Measurements from ENCODE around the gene LCP2. TPM values are rescaled to one million over a fixed set of nuclear protein-coding genes. Genes with fewer than 3 reads are reported as not detected.

LCP2 gene
- total and polyA plus RNA-seq, 2 of the 8 experiments (the other 6 are each of a cell fraction or from before 2014, with no cell fraction given): 0.26 to 0.33 TPM

DNA sequence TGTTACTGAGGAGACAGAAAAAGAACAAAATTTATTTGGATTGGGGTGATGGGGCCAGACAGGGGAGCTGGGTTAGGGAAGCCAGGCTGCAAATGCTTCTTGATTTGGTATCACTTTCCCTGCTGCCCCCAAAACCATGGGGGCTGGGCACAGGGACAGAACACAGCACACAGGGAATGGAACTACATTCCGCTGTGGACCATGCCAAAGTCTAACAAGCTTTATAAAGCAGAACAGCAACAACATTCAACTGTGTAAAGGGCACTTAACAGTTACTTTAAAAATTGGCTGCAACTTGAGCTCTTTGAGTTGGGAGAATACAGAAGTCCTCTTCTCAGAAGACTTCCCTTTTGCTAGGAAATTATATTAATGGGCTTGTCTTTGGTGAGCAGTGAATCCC lies 41.0 kb downstream of the LCP2 start (continued):
- TF ChIP-seq, protein P1, sequence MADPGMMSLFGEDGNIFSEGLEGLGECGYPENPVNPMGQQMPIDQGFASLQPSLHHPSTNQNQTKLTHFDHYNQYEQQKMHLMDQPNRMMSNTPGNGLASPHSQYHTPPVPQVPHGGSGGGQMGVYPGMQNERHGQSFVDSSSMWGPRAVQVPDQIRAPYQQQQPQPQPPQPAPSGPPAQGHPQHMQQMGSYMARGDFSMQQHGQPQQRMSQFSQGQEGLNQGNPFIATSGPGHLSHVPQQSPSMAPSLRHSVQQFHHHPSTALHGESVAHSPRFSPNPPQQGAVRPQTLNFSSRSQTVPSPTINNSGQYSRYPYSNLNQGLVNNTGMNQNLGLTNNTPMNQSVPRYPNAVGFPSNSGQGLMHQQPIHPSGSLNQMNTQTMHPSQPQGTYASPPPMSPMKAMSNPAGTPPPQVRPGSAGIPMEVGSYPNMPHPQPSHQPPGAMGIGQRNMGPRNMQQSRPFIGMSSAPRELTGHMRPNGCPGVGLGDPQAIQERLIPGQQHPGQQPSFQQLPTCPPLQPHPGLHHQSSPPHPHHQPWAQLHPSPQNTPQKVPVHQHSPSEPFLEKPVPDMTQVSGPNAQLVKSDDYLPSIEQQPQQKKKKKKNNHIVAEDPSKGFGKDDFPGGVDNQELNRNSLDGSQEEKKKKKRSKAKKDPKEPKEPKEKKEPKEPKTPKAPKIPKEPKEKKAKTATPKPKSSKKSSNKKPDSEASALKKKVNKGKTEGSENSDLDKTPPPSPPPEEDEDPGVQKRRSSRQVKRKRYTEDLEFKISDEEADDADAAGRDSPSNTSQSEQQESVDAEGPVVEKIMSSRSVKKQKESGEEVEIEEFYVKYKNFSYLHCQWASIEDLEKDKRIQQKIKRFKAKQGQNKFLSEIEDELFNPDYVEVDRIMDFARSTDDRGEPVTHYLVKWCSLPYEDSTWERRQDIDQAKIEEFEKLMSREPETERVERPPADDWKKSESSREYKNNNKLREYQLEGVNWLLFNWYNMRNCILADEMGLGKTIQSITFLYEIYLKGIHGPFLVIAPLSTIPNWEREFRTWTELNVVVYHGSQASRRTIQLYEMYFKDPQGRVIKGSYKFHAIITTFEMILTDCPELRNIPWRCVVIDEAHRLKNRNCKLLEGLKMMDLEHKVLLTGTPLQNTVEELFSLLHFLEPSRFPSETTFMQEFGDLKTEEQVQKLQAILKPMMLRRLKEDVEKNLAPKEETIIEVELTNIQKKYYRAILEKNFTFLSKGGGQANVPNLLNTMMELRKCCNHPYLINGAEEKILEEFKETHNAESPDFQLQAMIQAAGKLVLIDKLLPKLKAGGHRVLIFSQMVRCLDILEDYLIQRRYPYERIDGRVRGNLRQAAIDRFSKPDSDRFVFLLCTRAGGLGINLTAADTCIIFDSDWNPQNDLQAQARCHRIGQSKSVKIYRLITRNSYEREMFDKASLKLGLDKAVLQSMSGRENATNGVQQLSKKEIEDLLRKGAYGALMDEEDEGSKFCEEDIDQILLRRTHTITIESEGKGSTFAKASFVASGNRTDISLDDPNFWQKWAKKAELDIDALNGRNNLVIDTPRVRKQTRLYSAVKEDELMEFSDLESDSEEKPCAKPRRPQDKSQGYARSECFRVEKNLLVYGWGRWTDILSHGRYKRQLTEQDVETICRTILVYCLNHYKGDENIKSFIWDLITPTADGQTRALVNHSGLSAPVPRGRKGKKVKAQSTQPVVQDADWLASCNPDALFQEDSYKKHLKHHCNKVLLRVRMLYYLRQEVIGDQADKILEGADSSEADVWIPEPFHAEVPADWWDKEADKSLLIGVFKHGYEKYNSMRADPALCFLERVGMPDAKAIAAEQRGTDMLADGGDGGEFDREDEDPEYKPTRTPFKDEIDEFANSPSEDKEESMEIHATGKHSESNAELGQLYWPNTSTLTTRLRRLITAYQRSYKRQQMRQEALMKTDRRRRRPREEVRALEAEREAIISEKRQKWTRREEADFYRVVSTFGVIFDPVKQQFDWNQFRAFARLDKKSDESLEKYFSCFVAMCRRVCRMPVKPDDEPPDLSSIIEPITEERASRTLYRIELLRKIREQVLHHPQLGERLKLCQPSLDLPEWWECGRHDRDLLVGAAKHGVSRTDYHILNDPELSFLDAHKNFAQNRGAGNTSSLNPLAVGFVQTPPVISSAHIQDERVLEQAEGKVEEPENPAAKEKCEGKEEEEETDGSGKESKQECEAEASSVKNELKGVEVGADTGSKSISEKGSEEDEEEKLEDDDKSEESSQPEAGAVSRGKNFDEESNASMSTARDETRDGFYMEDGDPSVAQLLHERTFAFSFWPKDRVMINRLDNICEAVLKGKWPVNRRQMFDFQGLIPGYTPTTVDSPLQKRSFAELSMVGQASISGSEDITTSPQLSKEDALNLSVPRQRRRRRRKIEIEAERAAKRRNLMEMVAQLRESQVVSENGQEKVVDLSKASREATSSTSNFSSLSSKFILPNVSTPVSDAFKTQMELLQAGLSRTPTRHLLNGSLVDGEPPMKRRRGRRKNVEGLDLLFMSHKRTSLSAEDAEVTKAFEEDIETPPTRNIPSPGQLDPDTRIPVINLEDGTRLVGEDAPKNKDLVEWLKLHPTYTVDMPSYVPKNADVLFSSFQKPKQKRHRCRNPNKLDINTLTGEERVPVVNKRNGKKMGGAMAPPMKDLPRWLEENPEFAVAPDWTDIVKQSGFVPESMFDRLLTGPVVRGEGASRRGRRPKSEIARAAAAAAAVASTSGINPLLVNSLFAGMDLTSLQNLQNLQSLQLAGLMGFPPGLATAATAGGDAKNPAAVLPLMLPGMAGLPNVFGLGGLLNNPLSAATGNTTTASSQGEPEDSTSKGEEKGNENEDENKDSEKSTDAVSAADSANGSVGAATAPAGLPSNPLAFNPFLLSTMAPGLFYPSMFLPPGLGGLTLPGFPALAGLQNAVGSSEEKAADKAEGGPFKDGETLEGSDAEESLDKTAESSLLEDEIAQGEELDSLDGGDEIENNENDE (IDR thresholded peaks at IDR 0.05; ENCODE audit: insufficient replicate concordance, low read length): no peak
- TF ChIP-seq GABPA (IDR thresholded peaks at IDR 0.05; ENCODE audit: borderline replicate concordance, insufficient read depth, low read length): no peak

Data from H1 (cell line).